Measurements from ENCODE around the gene DIAPH2. TPM values are rescaled to one million over a fixed set of nuclear protein-coding genes. Genes with fewer than 3 reads are reported as not detected.
"Not testable (repeated sequence)": the region's sequence is repeated elsewhere in the genome, so short reads cannot be mapped to it uniquely, and the experiment has no call there.

The DIAPH2 gene
- total RNA-seq, 1 donor from 2014 or later: 7.9 TPM

DNA sequence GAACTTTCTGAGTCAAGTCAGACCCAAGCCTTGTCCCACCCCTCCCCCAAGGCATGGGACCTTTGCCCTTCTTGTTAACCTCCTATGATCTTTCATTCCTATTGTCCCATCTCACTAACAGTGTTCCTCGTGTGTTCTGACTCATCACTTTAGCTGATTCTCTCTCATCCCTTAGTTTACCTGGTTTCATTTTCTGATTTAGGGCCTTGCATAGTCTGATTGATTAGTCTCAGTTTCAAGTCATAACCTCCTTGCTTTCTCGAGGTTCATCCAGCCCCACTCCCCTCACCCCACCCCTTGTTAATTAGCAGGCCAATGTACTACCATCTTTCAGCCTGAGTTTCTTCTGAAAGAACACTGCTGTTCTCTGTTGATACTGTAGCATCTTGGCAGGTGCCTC, 716.5 kb downstream of the DIAPH2 start:
- Histone ChIP-seq H3K4me3 (ENCODE audit: low read depth, low read length) (no peak overlapping the region), H3K36me3 (ENCODE audit: control insufficient read depth, insufficient read depth, low read length) (no peaks in the 10 kb centered on the region), H3K27me3 (ENCODE audit: control insufficient read depth, insufficient read depth, low read length) (no peaks in the 10 kb centered on the region)
- FAIRE-seq (no peak), DNase-seq (ENCODE audit: low read depth) (no peak)
- TF ChIP-seq, protein P1, sequence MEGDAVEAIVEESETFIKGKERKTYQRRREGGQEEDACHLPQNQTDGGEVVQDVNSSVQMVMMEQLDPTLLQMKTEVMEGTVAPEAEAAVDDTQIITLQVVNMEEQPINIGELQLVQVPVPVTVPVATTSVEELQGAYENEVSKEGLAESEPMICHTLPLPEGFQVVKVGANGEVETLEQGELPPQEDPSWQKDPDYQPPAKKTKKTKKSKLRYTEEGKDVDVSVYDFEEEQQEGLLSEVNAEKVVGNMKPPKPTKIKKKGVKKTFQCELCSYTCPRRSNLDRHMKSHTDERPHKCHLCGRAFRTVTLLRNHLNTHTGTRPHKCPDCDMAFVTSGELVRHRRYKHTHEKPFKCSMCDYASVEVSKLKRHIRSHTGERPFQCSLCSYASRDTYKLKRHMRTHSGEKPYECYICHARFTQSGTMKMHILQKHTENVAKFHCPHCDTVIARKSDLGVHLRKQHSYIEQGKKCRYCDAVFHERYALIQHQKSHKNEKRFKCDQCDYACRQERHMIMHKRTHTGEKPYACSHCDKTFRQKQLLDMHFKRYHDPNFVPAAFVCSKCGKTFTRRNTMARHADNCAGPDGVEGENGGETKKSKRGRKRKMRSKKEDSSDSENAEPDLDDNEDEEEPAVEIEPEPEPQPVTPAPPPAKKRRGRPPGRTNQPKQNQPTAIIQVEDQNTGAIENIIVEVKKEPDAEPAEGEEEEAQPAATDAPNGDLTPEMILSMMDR (IDR thresholded peaks at IDR 0.05; ENCODE audit: insufficient read depth, low read length, severe bottlenecking): no peak

DNA sequence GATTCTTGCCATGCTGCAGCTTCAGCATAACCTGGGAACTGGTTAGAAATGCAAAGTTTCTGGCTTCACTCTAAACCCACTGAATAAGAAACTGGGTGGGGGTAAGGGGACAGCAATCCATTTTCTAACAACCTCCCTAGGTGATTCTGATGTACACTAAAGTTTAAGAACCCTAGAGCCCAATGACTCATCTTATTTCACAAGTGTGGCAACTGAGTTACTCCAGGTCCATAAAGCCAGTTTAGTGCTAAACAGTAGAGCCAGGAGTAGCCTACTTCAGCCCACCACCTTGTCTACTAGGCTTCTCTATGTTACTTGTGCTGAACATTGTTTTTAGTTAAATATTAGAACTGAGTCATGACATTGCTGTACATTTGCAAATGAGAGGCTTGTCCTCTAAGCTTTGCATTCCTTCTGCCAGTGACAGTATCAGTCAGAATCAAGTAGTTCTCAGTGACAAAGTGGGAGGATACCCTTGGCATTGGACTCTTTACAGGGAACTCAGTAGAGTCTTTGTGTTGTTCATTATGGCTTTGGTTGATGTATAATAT, 717.0 kb downstream of the DIAPH2 start:
- no peak for FAIRE-seq
- Histone ChIP-seq H3K27me3 (ENCODE audit: control insufficient read depth, insufficient read depth, low read length) (no peaks in the 10 kb centered on the region), H3K4me3 (ENCODE audit: low read depth, low read length) (no peak overlapping the region), H3K36me3 (ENCODE audit: control insufficient read depth, insufficient read depth, low read length) (no peaks in the 10 kb centered on the region)
- TF ChIP-seq, protein P1 (IDR thresholded peaks at IDR 0.05; ENCODE audit: insufficient read depth, low read length, severe bottlenecking): no peak
- peak; percentile 48 for DNase-seq (ENCODE audit: low read depth)

DNA sequence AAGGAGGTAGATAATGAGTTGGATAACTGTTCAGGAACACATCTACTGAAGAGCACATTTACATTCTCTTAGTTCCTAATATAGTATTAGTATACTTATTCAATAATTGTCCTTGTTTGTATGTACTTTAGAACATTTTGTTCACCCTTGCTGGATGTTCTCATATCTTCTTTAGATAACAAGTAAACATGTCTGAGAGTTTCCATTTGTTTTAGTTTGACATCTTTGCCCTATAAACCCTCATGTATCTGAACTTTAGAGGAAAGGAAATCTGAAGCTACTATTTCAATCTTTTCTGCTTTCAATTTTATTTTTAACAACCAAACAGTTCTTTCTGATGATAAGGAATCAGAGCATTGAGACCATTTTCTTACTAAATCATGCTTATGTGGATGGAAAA, 717.7 kb downstream of the DIAPH2 start:
- FAIRE-seq (no peak), DNase-seq (ENCODE audit: low read depth) (no peak)
- TF ChIP-seq, protein P1 (IDR thresholded peaks at IDR 0.05; ENCODE audit: insufficient read depth, low read length, severe bottlenecking): no peak
- H3K27me3 ChIP-seq (ENCODE audit: control insufficient read depth, insufficient read depth, low read length): no peaks in the 10 kb centered on the region
- no peak overlapping the region for H3K4me3 ChIP-seq (ENCODE audit: low read depth, low read length)
- H3K36me3 ChIP-seq (ENCODE audit: control insufficient read depth, insufficient read depth, low read length): no peaks in the 10 kb centered on the region

DNA sequence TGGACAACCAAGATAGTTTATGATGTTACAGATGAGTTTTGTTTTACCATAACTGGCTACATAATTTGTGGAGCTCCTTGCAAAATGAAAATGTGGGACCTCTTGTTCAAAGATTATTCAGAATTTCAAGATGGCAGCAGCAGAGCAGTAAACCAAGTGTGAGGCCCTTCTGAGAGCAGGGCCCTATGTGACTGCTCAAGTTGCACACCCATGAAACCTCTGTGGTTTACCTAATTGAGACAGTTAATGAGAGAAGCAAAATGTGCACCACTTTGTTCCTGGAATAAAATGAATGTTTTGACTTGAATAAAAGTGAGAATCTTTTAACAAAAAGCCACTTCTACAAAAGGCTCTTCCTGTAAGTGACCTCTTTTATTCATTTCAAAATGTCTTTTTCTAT, 718.3 kb downstream of the DIAPH2 start:
- FAIRE-seq (no peak), DNase-seq (ENCODE audit: low read depth) (no peak)
- H3K4me3 ChIP-seq (ENCODE audit: low read depth, low read length): no peak overlapping the region
- no peaks in the 10 kb centered on the region for H3K27me3 ChIP-seq (ENCODE audit: control insufficient read depth, insufficient read depth, low read length)
- no peaks in the 10 kb centered on the region for H3K36me3 ChIP-seq (ENCODE audit: control insufficient read depth, insufficient read depth, low read length)
- TF ChIP-seq, protein P1 (IDR thresholded peaks at IDR 0.05; ENCODE audit: insufficient read depth, low read length, severe bottlenecking): no peak

DNA sequence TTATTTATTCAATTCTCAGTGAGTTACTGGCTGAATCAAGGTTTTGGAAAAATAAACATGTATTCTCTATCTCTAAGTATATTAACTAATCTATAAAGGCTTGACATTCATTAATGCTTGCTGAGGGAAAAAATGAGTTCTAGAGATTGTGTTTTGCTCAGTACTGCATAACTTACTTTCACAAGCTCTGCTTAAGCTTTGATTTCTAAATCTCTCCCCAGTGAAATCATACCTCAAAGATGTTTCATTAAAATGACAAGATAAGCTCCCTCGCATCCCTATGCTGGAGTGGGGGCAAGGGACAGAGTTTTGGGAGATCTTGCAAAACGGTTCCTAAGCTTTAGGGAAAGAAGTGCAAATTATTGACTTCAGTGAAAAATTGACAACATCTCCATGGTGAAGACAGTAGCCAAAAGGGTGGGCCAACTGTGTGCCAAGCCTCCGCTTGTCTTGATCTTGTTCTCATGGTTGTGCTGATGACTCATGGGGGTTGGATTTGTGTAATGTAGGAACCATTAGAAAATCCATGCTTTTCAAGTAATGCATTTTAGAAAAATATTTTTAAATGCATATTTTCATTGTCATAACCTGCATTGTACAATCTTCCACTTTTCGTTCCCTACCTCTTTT, 720.5 kb downstream of the DIAPH2 start:
- TF ChIP-seq, protein P1 (IDR thresholded peaks at IDR 0.05; ENCODE audit: insufficient read depth, low read length, severe bottlenecking): no peak
- Histone ChIP-seq H3K36me3 (ENCODE audit: control insufficient read depth, insufficient read depth, low read length) (no peaks in the 10 kb centered on the region), H3K27me3 (ENCODE audit: control insufficient read depth, insufficient read depth, low read length) (no peaks in the 10 kb centered on the region), H3K4me3 (ENCODE audit: low read depth, low read length) (no peak overlapping the region)
- FAIRE-seq (no peak), DNase-seq (ENCODE audit: low read depth) (peak; percentile 18)

DNA sequence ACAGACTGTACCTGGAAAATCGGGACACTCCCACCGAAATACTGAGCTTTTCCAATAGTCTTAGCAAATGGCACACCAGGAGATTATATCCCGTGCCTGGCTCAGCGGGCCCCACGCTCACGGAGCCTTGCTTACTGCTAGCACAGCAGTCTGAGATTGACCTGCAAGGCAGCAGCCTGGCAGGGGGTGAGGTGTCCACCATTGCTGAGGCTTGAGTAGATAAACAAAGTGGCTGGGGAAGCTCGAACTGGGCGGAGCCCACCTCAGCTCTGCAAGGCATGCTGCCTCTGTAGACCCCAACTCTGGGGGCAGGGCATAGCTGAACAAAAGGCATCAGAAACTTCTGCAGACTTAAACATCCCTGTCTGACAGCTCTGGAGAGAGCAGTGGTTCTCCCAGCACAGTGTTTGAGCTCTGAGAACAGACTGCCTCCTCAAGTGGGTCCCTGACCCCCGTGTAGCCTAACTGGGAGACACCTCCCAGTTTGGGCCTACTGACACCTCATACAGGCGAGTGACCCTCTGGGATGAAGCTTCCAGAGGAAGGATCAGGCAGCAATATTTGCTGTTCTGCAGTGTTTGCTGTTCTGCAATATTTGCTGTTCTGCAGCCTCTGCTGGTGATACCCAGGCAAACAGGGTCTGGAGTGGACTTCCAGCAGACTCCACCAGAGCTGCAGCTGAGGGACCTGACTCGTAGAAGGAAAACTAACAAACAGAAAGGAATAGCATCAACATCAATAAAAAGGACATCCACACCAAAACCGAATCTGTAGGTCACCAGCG, 725.2 kb downstream of the DIAPH2 start:
- H3K4me3 ChIP-seq (ENCODE audit: low read depth, low read length); H3K36me3 ChIP-seq (ENCODE audit: control insufficient read depth, insufficient read depth, low read length); H3K27me3 ChIP-seq (ENCODE audit: control insufficient read depth, insufficient read depth, low read length); DNase-seq (ENCODE audit: low read depth); FAIRE-seq: not testable (repeated sequence)
